Suppressor macrophage treated with lipopolysaccharide for 1 hour (primary cell): ENCODE results near the gene ANP32A.
A peak's percentile ranks its signal among the peaks of the same experiment; 100 is the strongest.

Experiments
- DNase-seq, 3 donors: peaks; one replicate each; pipeline ENCODE4 v3.0.0-alpha.2; 2020 to 2022

Gene ANP32A

GRCh38 chr15:68797599-68798345, 22.9 kb downstream of the ANP32A start:
- no peak for DNase-seq

GRCh38 chr15:68797191-68797590, 23.5 kb downstream of the ANP32A start:
- DNase-seq = no peak

GRCh38 chr15:68796576-68796975, 24.1 kb downstream of the ANP32A start:
- DNase-seq = no peak

- peak; percentile 86 to 93 (median 87) for DNase-seq
These were observed 25.3 kb downstream of the ANP32A start for GRCh38 chr15:68795298-68795848.

- DNase-seq = peak; percentile 56 to 60 (median 60)
These were observed 25.8 kb downstream of the ANP32A start for GRCh38 chr15:68794863-68795262.

- no peak for DNase-seq
These were observed 26.4 kb downstream of the ANP32A start for GRCh38 chr15:68794307-68794706.

- DNase-seq = no peak
These were observed 26.9 kb downstream of the ANP32A start for GRCh38 chr15:68793776-68794175.

- peak; percentile 33 to 65 (median 47) for DNase-seq
These were observed 27.6 kb downstream of the ANP32A start for GRCh38 chr15:68792901-68793766.

- peak; percentile 82 to 87 (median 83) for DNase-seq
These were observed 29.0 kb downstream of the ANP32A start for GRCh38 chr15:68791431-68792283.

- DNase-seq = no peak
These were observed 29.8 kb downstream of the ANP32A start for GRCh38 chr15:68790910-68791309.

GRCh38 chr15:68790242-68790575, 30.5 kb downstream of the ANP32A start:
- no peak for DNase-seq

GRCh38 chr15:68789534-68790241, 31.0 kb downstream of the ANP32A start:
- DNase-seq = no peak

- DNase-seq = peak in 1 of 3 donors; percentile 28
These were observed 31.6 kb downstream of the ANP32A start for GRCh38 chr15:68789091-68789490.

GRCh38 chr15:68788264-68788624, 32.5 kb downstream of the ANP32A start:
- DNase-seq = no peak

GRCh38 chr15:68787609-68788263, 33.0 kb downstream of the ANP32A start:
- no peak for DNase-seq

GRCh38 chr15:68786753-68787152, 33.9 kb downstream of the ANP32A start:
- no peak for DNase-seq

GRCh38 chr15:68785541-68785940, 35.2 kb downstream of the ANP32A start:
- DNase-seq = no peak

GRCh38 chr15:68784206-68784605, 36.5 kb downstream of the ANP32A start:
- DNase-seq = no peak

GRCh38 chr15:68783226-68784058, 37.3 kb downstream of the ANP32A start:
- peak; percentile 15 to 59 (median 40) for DNase-seq

- no peak for DNase-seq
These were observed 38.0 kb downstream of the ANP32A start for GRCh38 chr15:68782589-68783161.
